Measurements from ENCODE around the gene CCSAP.
"Not testable (repeated sequence)": the region's sequence is repeated elsewhere in the genome, so short reads cannot be mapped to it uniquely, and the experiment has no call there.

CCSAP gene

GRCh38 chr1:229364207-229365065, 21.6 kb upstream of the CCSAP start:
- no peak for DNase-seq

DNA sequence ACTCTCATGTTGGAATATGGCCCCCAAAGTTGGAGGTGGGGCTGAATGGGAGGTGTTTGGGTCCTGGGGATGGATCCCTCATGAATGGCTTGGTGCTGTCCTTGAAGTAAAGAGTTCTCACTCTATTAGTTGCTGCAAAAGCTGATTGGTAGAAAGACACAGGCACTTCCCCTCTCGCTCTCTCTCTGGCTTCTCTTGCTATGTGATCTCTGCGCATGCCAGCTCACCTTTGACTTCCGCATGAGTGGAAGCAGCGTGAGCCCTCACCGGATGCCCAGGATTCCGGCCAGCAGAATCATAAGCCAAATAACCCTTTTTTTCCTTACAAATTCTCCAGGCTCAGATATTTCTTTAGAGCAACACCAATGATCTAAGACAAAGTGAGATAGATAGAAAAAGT, 20.9 kb upstream of the CCSAP start:
- peak; percentile 3 for DNase-seq

DNA sequence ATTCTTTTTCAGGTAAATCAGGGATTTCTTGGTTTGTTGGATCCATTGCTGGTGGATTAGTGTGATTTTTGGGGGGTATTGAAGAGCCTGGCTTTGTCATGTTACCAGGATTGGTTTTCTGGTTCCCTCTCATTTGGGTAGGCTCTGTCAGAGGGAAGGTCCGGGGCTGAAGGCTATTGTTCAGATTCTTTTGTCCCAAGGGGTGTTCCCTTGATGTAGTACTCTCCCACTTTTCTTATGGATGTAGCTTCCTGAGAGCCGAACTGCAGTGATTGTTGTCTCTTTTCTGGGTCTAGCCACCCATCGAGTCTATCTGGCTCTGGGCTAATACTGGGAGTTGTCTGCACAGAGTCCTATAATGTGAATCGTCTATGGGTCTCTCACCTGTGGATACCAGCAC, 17.6 kb upstream of the CCSAP start:
- no peak for DNase-seq

GRCh38 chr1:229355661-229356060, 12.8 kb upstream of the CCSAP start:
- no peak for DNase-seq

DNA sequence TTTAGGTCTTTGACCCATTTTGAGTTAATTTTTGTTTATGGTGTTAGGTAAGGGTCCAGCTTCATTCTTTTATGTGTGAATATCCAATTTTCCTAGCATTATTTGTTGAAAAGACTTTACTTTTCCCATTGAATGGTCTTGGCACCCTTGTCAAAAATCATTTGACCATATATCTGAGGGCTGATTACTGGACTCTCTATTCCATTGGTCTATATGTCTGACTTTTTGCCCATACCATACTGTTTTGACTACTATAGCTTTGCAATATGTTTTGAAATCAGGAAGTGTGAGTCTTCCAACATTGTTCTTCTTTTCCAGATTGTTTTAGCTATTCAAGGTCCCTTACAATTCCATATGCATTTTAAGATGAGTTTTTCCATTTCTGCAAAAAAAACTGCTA, 11.4 kb upstream of the CCSAP start:
- DNase-seq, result no peak

- DNase-seq, result no peak
Observed at GRCh38 chr1:229352975-229353374, 10.1 kb upstream of the CCSAP start.

DNA sequence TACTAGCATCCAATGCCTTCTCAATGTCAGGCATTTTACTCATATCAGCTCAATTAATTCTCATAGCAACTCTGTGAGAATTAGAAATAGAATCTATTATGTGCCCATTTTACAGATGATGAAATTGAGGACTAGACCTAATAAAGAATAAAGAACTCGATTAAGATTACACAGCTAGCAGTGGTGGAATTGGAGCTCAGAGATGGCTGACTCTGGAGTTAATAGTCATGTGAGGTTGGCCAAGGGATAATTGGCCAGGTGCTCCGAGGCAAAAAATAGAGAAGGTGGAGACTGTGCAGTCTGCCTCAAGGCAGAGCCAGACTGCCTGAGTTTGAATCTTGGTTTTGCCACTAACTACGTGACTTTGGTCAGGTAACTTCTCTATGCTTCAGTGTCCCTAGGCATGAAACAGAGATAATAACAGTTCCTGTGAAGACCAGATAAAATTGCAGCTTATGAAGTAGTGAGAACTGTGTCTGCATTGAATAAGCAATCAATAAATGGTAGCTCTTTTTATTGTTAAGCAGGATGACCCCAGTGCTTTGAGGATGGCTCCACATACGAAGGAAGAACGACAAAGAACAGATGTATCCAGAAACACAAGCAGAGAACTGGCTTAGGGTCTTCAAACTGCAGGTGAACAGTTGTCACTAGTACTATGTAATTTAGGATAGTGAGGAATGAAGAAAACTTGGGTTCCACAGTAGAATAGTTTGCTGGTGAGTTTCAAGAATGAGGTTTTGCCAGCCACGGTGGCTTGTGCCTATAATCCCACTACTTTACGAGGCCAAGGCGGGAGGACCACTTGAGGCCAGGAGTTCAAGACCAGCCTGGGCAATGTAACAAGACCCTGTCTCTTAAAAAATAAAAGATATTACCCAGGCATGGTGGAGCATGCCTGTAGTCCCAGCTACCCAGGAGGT, 6.9 kb upstream of the CCSAP start:
- no peak for DNase-seq

GRCh38 chr1:229347528-229347927, 4.7 kb upstream of the CCSAP start:
- no peak for DNase-seq

DNA sequence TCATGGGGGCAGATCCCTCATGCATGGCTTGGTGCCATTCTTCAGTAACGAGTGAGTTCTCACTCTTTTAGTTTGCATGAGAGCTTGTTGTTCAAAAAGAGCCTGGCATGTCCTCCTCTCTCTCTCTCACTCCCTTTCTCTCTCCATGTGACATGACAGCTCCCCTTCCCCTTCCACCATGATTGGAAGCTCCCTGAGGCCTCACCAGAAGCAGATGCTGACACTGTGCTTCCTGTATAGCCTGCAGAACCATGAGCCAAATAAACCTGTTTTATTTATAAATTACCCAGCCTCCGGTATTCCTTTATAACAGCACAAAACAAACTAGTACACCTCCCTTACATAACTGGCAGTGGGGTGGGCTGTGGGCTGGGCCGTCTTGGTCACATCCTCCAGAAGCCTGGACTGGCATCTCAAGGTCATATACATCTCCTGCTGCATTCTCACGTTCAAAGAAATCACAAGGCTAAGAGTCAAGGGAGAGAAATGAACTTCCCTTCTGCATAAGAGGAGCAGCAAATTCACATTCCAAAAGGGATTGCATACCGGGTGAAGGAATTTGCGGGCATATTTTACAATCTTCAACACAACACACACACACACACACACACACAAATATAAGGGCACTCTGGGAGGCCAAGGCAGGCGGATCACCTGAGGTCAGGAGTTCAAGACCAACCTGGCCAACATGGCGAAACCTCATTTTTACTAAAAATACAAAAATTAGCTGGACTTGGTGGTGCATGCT, 2.3 kb upstream of the CCSAP start:
- DNase-seq, result no peak

DNA sequence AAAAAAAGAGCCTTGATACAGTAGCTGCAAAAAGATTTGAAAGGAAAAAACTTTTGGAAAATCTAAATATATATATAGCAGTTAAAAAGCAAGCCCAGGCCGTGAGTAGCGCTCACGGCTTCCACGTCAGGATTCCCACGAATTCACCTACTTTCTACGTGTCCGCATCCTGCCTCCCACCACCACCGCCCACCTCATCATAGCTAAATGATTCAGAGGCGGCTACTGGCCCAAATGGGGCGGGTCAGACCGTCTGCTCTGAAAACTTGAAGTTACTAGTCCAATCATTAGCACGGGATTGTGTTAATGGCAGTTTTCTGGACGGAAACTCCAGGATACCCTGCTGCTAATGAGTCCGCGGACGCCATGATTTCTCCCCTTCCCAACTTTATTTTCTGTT, 1.3 kb upstream of the CCSAP start:
- DNase-seq, result no peak

- DNase-seq, result peak; percentile 90
Observed at GRCh38 chr1:229341774-229342655, 832 bp downstream of the CCSAP start.

- no peak for DNase-seq
Observed at GRCh38 chr1:229340496-229340895, 2.4 kb downstream of the CCSAP start.

GRCh38 chr1:229339520-229339919, 3.3 kb downstream of the CCSAP start:
- DNase-seq, result peak; percentile 21

DNA sequence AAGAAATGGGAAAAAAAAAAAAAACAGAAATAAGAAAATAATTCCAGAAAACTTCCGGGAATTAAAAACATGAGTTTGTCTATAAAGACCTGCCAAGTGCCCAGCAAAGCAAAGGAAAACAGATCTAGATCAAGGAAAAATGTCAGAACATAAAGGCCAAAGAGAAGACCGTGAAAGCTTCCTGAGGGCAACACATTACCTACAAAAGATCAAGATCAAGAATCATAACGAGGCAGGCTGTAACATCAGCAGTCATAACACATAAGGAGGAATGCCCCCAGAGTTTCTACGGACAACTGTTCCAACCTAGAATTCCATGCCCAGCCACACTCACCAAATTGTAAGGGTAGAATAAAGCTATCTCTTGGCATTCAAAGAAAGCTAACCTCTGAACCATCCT, 3.8 kb downstream of the CCSAP start:
- DNase-seq, result no peak

DNA sequence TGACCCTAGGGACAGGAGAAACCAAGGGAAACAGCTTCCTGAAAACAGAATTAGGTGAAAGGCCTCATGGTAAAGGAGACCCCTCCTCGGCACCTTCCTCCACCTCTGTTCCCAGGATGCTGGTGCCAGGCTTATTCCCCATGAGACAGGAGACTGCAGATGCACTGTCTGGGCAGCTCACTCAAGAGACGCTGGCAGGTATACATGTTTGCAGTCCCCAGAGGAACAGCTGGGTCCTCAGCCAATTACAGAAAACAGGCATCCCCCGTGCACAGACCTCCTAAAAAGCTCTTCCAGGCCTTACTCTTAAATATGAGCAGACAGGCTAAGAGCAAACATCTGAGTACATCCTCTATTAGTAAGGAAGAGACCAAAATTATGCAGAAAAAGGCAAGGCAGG, 6.5 kb downstream of the CCSAP start:
- no peak for DNase-seq

DNA sequence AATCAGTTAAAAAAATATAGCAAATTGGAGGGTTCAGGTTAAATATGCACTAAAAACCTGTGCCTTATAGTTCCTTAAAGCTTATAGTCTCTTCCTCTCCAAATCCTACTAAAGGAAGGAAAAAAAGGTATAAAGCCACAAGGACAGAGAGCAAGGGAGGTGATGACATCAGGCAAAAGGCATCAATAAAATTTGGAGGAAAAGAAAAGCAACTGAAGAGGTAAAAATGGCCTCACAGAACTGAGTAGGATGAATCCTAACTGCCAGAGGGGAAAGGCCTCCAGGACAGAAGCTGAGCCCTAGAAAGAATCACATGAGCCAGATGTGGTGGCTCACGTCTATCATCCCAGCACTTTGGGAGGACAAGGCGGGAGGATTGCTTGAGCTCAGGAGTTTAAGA, 8.1 kb downstream of the CCSAP start:
- no peak for DNase-seq

GRCh38 chr1:229334269-229334668, 8.6 kb downstream of the CCSAP start:
- DNase-seq, result no peak

GRCh38 chr1:229328598-229329362, 14.1 kb downstream of the CCSAP start:
- no peak for DNase-seq

DNA sequence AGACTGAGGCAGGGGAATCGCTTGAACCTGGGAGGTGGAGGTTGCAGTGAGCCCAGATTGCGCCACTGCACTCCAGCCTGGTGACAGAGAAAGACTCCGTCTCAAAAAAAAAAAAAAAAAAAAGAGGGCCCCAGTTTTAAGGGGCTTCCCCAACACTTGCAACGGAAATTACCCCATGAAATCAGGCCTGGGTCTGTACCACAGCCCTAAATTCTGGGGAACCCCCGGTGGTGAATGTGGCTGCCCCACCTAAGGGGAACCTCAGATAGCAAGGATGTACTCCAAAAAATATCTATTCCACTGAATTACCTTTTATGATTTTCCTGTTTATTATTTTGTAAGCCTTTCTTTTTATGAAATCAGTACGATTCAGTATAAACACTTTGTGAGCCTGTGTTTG, 15.1 kb downstream of the CCSAP start:
- not testable (repeated sequence) for DNase-seq

GRCh38 chr1:229326601-229327000, 16.2 kb downstream of the CCSAP start:
- DNase-seq, result no peak

GRCh38 chr1:229325853-229326487, 16.9 kb downstream of the CCSAP start:
- DNase-seq, result no peak
